ENCODE measurements around the gene MKRN3.

MKRN3 gene

DNA sequence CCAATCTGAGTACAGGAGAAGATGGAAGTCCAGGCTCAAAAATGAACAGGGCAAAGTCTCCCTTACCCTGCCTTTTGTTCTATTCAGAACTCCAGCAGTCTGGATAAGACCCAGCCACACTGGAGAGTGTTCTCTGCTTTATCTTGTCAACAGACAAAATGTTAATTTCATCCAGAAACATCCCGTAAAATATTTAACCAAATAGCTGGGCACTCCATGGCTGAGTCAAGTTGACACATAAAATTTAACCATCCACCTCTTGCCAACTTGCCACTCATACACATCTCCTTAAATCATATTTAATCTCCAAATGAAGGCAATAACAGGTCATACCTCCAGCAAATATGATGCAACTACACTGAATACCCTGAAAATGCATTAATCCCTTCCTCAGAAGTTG is 33.6 kb downstream of the MKRN3 start:
- DNase-seq (ENCODE audit: low read depth), result no peak
- TF ChIP-seq, protein P1, sequence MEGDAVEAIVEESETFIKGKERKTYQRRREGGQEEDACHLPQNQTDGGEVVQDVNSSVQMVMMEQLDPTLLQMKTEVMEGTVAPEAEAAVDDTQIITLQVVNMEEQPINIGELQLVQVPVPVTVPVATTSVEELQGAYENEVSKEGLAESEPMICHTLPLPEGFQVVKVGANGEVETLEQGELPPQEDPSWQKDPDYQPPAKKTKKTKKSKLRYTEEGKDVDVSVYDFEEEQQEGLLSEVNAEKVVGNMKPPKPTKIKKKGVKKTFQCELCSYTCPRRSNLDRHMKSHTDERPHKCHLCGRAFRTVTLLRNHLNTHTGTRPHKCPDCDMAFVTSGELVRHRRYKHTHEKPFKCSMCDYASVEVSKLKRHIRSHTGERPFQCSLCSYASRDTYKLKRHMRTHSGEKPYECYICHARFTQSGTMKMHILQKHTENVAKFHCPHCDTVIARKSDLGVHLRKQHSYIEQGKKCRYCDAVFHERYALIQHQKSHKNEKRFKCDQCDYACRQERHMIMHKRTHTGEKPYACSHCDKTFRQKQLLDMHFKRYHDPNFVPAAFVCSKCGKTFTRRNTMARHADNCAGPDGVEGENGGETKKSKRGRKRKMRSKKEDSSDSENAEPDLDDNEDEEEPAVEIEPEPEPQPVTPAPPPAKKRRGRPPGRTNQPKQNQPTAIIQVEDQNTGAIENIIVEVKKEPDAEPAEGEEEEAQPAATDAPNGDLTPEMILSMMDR (conservative IDR thresholded peaks at IDR 0.05; ENCODE audit: low read depth, low read length), result no peak
- no peak overlapping the region for H3K4me3 ChIP-seq (ENCODE audit: low read depth, low read length)

DNA sequence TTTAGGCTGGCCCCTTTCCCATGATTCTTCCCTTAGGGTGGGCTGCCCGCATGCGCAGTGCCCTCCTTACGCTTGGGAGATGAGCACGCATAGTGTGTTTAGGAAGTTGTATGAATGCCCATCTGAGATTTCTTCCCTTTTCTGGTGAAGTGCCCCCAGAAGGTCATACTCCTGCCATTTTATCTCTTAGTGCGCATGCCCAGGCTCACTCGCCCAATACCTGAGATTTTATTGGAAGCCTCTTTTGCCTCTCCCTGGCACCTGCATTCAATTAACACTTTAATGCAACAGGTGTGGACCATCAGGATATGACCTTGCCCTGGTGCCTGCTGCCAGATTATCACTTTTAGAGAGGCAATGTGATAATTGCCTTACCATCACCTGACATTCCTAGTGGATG is 36.6 kb downstream of the MKRN3 start:
- H3K4me3 ChIP-seq (ENCODE audit: low read depth, low read length), result no peak overlapping the region
- no peak for DNase-seq (ENCODE audit: low read depth)
- TF ChIP-seq, protein P1 (conservative IDR thresholded peaks at IDR 0.05; ENCODE audit: low read depth, low read length), result no peak

DNA sequence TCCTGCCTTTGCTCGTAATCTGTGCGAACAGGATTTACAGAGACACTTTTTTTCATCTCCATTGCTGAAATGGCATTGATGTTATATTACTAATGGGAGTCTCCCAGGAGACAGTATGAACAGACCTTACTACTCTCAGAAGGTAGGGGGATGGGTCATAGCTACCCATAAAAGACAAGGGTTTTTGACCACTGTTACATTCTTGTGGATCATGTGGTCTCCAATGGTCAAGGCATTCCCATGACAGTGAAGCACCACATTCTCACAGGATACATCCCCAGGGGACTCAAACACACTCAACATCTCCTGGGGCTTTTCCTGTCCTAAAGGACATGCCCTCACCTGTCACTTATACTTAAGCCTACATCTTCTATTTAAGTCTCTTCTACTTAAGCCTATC is 40.8 kb downstream of the MKRN3 start:
- no peak for DNase-seq (ENCODE audit: low read depth)
- no peak overlapping the region for H3K4me3 ChIP-seq (ENCODE audit: low read depth, low read length)
- TF ChIP-seq, protein P1 (conservative IDR thresholded peaks at IDR 0.05; ENCODE audit: low read depth, low read length), result no peak

DNA sequence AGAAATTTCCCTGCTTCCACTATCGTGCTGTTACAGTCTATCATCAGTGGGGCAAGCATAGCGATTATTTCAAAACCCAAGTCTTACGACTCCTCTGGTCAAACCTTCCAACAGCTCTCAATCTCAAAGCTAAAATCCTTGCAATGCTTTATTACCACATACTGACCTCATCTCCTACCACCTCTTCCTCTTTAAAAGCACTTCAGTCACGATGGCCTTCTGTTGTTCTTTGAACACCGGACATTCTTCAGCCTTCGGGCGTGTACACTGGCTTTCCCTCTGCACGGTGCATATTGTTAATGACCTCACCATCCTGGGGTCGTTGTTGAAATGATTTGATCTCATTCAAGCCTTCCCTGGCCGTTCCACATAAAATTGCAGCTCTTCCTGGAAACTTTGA is 51.1 kb downstream of the MKRN3 start:
- no peak for DNase-seq (ENCODE audit: low read depth)
- TF ChIP-seq, protein P1 (conservative IDR thresholded peaks at IDR 0.05; ENCODE audit: low read depth, low read length), result no peak
- H3K4me3 ChIP-seq (ENCODE audit: low read depth, low read length), result no peak overlapping the region

Measured in choroid plexus epithelial cell (primary cell).